Uterus (tissue), 4 donors: Measurements from ENCODE around the gene DCAF5. TPM values are rescaled to one million over a fixed set of nuclear protein-coding genes. Genes with fewer than 3 reads are reported as not detected.
"Not testable (repeated sequence)": the region's sequence is repeated elsewhere in the genome, so short reads cannot be mapped to it uniquely, and the experiment has no call there.

ENCODE experiments used
- DNase-seq, 2 donors: peaks; one replicate each; pipeline ENCODE4 v3.0.0-alpha.2; 2019 to 2020
- H3K27ac ChIP-seq, 2 donors: fragments of 200-600 bp; sonication (generic); 1 replicate in 1 of 2; 2 replicates in 1 of 2; pipeline ENCODE4 v1.5.1; 2016 to 2018
- H3K27me3 ChIP-seq, 2 donors: fragments of 200-600 bp; sonication (generic); one replicate each; pipeline ENCODE4 v1.5.1; 2018 to 2019; ENCODE audit warnings: control low read depth in 1 of 2
- H3K36me3 ChIP-seq, 2 donors: fragments of 200-600 bp; sonication (generic); one replicate each; pipeline ENCODE4 v1.5.1; 2019; ENCODE audit warnings: control low read depth in 1 of 2
- H3K4me1 ChIP-seq, 2 donors: fragments of 200-600 bp; sonication (generic); one replicate each; pipeline ENCODE4 v1.5.1; 2018 to 2019; ENCODE audit warnings: control low read depth in 1 of 2
- H3K4me3 ChIP-seq, 2 donors: fragments of 200-600 bp; sonication (generic); 1 replicate in 1 of 2; 2 replicates in 1 of 2; pipeline ENCODE4 v1.5.1; 2018 to 2019; ENCODE audit warnings: mild to moderate bottlenecking in 1 of 2
- H3K9me3 ChIP-seq, 2 donors: fragments of 200-600 bp; sonication (generic); one replicate each; pipeline ENCODE4 v1.5.1; 2019; ENCODE audit warnings: control low read depth in 1 of 2
- CTCF ChIP-seq, 4 experiments: fragments of 200-600 bp in 2 of 4; fragments of 450-650 bp in 2 of 4; sonication (generic) in 2 of 4; IDR thresholded peaks; one replicate each; pipeline ENCODE4 v1.5.1; 2016 to 2019; ENCODE audit warnings: antibody characterized with exemption in 4 of 4, mild to moderate bottlenecking in 2 of 4, moderate library complexity in 1 of 4
- POLR2A ChIP-seq, 2 donors: fragments of 450-650 bp; IDR thresholded peaks; one replicate each; pipeline ENCODE4 v1.6.1; 2016; ENCODE audit warnings: antibody characterized with exemption in 2 of 2, mild to moderate bottlenecking in 1 of 2, moderate library complexity in 1 of 2
- intact Hi-C: fragments of 100-400 bp; cut with DNase I; formaldehyde crosslinking; loops from one replicate; pipeline ENCODE4 v1.15.1; 2023; ENCODE audit warnings: low total_unique reads
- total RNA-seq, 4 donors: library from RNA; depleted of rRNA in 3 of 4; stranded (reverse); fragments of >200 nt in 3 of 4; gene quantifications; one replicate each; pipeline versions ENCODE4 v1.1.0 to v1.2.4, GENCODE V29; 2014 to 2023
- donor health status: DM: yes; HTN: yes; CAD: no.

DCAF5 gene
- total RNA-seq, 4 donors from 2014 or later, result 32.2 to 68.5 (median 60.0) TPM

GRCh38 chr14:69183735-69184134, 30.8 kb upstream of the DCAF5 start:
- intact Hi-C loops, result no loop called here
- TF ChIP-seq CTCF (IDR thresholded peaks at IDR 0.05) (no peak), POLR2A (IDR thresholded peaks at IDR 0.05) (no peak)

GRCh38 chr14:69182580-69182979, 29.7 kb upstream of the DCAF5 start:
- H3K27me3 ChIP-seq, intact Hi-C loops, H3K9me3 ChIP-seq, H3K36me3 ChIP-seq, H3K4me3 ChIP-seq, DNase-seq, H3K27ac ChIP-seq, H3K4me1 ChIP-seq: not testable (repeated sequence)

More at GRCh38 chr14:69183735-69184134, 30.8 kb upstream of the DCAF5 start:
- H3K27me3 ChIP-seq, result no peaks in the 10 kb centered on the region
- H3K9me3 ChIP-seq, result no peaks in the 10 kb centered on the region
- H3K4me3 ChIP-seq, result no peak overlapping the region
- H3K36me3 ChIP-seq, result no peaks in the 10 kb centered on the region
- no peak for DNase-seq
- H3K4me1 ChIP-seq, result no peaks in the 10 kb centered on the region
- H3K27ac ChIP-seq, result no peak overlapping the region

- Histone ChIP-seq H3K4me3 (no peak overlapping the region), H3K36me3 (no peaks in the 10 kb centered on the region), H3K4me1 (no peaks in the 10 kb centered on the region), H3K9me3 (no peaks in the 10 kb centered on the region), H3K27ac (no peak overlapping the region), H3K27me3 (no peaks in the 10 kb centered on the region)
- DNase-seq, result no peak
- TF ChIP-seq POLR2A (IDR thresholded peaks at IDR 0.05), result no peak
- no peak for TF ChIP-seq CTCF (IDR thresholded peaks at IDR 0.05)
- intact Hi-C loops, result no loop called here
Measured at GRCh38 chr14:69181491-69181890, 28.6 kb upstream of the DCAF5 start.

GRCh38 chr14:69175130-69175529, 22.2 kb upstream of the DCAF5 start:
- H3K4me3 ChIP-seq, result no peak overlapping the region
- intact Hi-C loops, result no loop called here
- H3K27me3 ChIP-seq, result no peaks in the 10 kb centered on the region
- H3K4me1 ChIP-seq, result no peaks in the 10 kb centered on the region
- no peaks in the 10 kb centered on the region for H3K9me3 ChIP-seq
- H3K36me3 ChIP-seq, result no peaks in the 10 kb centered on the region
- no peak for DNase-seq
- no peak for TF ChIP-seq POLR2A (IDR thresholded peaks at IDR 0.05)
- TF ChIP-seq CTCF (IDR thresholded peaks at IDR 0.05), result no peak
- H3K27ac ChIP-seq, result no peak overlapping the region

GRCh38 chr14:69171569-69171968, 18.6 kb upstream of the DCAF5 start:
- intact Hi-C loops, result no loop called here
- no peak for TF ChIP-seq CTCF (IDR thresholded peaks at IDR 0.05)
- no peak for TF ChIP-seq POLR2A (IDR thresholded peaks at IDR 0.05)
- no peaks in the 10 kb centered on the region for H3K9me3 ChIP-seq
- H3K27ac ChIP-seq, result no peak overlapping the region
- H3K4me3 ChIP-seq, result no peak overlapping the region
- DNase-seq, result no peak
- no peaks in the 10 kb centered on the region for H3K36me3 ChIP-seq
- H3K27me3 ChIP-seq, result no peaks in the 10 kb centered on the region
- no peaks in the 10 kb centered on the region for H3K4me1 ChIP-seq

GRCh38 chr14:69170839-69171238, 17.9 kb upstream of the DCAF5 start:
- Histone ChIP-seq H3K36me3 (no peaks in the 10 kb centered on the region), H3K4me3 (no peak overlapping the region), H3K9me3 (no peaks in the 10 kb centered on the region), H3K4me1 (no peaks in the 10 kb centered on the region), H3K27ac (no peak overlapping the region), H3K27me3 (no peaks in the 10 kb centered on the region)
- no peak for TF ChIP-seq POLR2A (IDR thresholded peaks at IDR 0.05)
- TF ChIP-seq CTCF (IDR thresholded peaks at IDR 0.05), result no peak
- DNase-seq, result no peak
- intact Hi-C loops, result no loop called here

- H3K36me3 ChIP-seq, H3K4me3 ChIP-seq, intact Hi-C loops, H3K9me3 ChIP-seq, H3K27ac ChIP-seq, DNase-seq, H3K27me3 ChIP-seq, H3K4me1 ChIP-seq: not testable (repeated sequence)
Measured at GRCh38 chr14:69165787-69166186, 12.9 kb upstream of the DCAF5 start.
